Activated naive CD8-positive, alpha-beta T cell treated with anti-CD3 and anti-CD28 coated beads, Interleukin-2, amount 10 ng/mL, durations not matched to agents 7 days and 5 days (primary cell): ENCODE results near the gene ZC3H8. TPM values are rescaled to one million over a fixed set of nuclear protein-coding genes. Genes with fewer than 3 reads are reported as not detected.
"Not testable (repeated sequence)": the region's sequence is repeated elsewhere in the genome, so short reads cannot be mapped to it uniquely, and the experiment has no call there.

Source experiments
- ATAC-seq: fragments of 150-1000 bp; cut with Tn5 transposase; one replicate; pipeline ENCODE4 v1.10.0; 2021; ENCODE audit warnings: low read depth, moderate library complexity
- POLR2A ChIA-PET: fragments of 350-600 bp; sonication (Branson Sonifier 250); formaldehyde crosslinking; loops from one replicate; lab custom pipeline; 2021; ENCODE audit warnings: antibody characterized with exemption; lab: Charles Lee
- DNase-seq: peaks from one replicate; pipeline ENCODE4 v3.0.0; 2021
- H3K27ac Mint-ChIP-seq: one replicate; pipeline ENCODE4 v1.8.0; 2022; ENCODE audit warnings: mild to moderate bottlenecking, mixed read lengths
- H3K27me3 Mint-ChIP-seq: one replicate; pipeline ENCODE4 v1.8.0; 2022; ENCODE audit warnings: mild to moderate bottlenecking, moderate library complexity, mixed read lengths
- H3K36me3 Mint-ChIP-seq: one replicate; pipeline ENCODE4 v1.8.0; 2021; ENCODE audit warnings: mild to moderate bottlenecking, mixed read lengths
- H3K4me1 Mint-ChIP-seq: one replicate; pipeline ENCODE4 v1.8.0; 2021; ENCODE audit warnings: mixed read lengths
- H3K4me3 Mint-ChIP-seq: one replicate; pipeline ENCODE4 v1.8.0; 2022; ENCODE audit warnings: mild to moderate bottlenecking, moderate library complexity, mixed read lengths
- H3K9me3 Mint-ChIP-seq: one replicate; pipeline ENCODE4 v1.8.0; 2021; ENCODE audit warnings: mixed read lengths
- total RNA-seq, 2 experiments: library from RNA; stranded (reverse); gene quantifications; one replicate each; pipeline ENCODE4 v1.2.3, GENCODE V29; 2021

Gene ZC3H8
- total RNA-seq, 2 experiments from 2014 or later: 15.7 to 17.1 TPM

- no peak overlapping the region for H3K4me3 Mint-ChIP-seq
- ATAC-seq: no peak
These were observed 3.6 kb downstream of the ZC3H8 start for GRCh38 chr2:112251271-112251670.

GRCh38 chr2:112244854-112245253, 10.0 kb downstream of the ZC3H8 start:
- peaks cover 1% of the 10 kb centered on the region for H3K4me1 Mint-ChIP-seq
- H3K27me3 Mint-ChIP-seq: no peaks in the 10 kb centered on the region
- no peak overlapping the region for H3K27ac Mint-ChIP-seq
- no peak for DNase-seq
- POLR2A ChIA-PET: no interaction called here
- ATAC-seq: no peak
- peaks cover 2% of the 10 kb centered on the region for H3K9me3 Mint-ChIP-seq
- H3K36me3 Mint-ChIP-seq: peaks cover 39% of the 10 kb centered on the region
- no peak overlapping the region for H3K4me3 Mint-ChIP-seq

More at GRCh38 chr2:112251271-112251670, 3.6 kb downstream of the ZC3H8 start:
- H3K27ac Mint-ChIP-seq: no peak overlapping the region
- peaks cover 12% of the 10 kb centered on the region for H3K4me1 Mint-ChIP-seq
- no peaks in the 10 kb centered on the region for H3K27me3 Mint-ChIP-seq
- DNase-seq: no peak
- H3K36me3 Mint-ChIP-seq: peaks cover 23% of the 10 kb centered on the region
- H3K9me3 Mint-ChIP-seq: peaks cover 1% of the 10 kb centered on the region
- POLR2A ChIA-PET: interaction anchor here (1.1 kb wide), 1 partner anchor 69 kb away, joined by 3 read pairs; no protein-coding TSS in a partner anchor

- Mint-ChIP-seq H3K36me3 (peaks cover 38% of the 10 kb centered on the region), H3K4me1 (peaks cover 1% of the 10 kb centered on the region), H3K27ac (no peak overlapping the region), H3K27me3 (no peaks in the 10 kb centered on the region), H3K4me3 (no peak overlapping the region), H3K9me3 (peaks cover 2% of the 10 kb centered on the region)
- ATAC-seq (no peak), DNase-seq (no peak)
- POLR2A ChIA-PET: no interaction called here
These were observed 11.6 kb downstream of the ZC3H8 start for GRCh38 chr2:112243233-112243632.

DNA sequence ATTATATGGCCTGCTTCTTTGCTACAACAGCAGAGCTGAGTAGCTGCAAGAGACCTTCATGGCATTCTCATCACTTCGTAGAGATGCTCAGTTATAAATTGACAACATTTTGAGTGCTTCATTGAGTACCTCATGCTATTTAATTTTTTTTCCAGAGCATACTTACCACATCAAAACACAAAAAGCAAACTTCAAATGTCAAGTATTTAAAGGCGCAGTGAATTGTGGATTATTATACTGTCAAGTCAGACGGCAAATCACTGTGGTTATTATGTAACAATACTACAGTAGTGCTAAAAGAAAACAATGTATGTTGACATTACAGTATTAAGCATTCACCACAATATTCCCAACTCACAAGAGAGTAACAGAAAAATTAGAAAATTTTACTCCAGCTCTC, 12.5 kb downstream of the ZC3H8 start:
- no peak for ATAC-seq
- Mint-ChIP-seq H3K27ac (no peak overlapping the region), H3K4me1 (peaks cover 1% of the 10 kb centered on the region), H3K27me3 (no peaks in the 10 kb centered on the region), H3K9me3 (peaks cover 2% of the 10 kb centered on the region), H3K36me3 (peaks cover 30% of the 10 kb centered on the region), H3K4me3 (no peak overlapping the region)
- DNase-seq: no peak
- POLR2A ChIA-PET: no interaction called here

- H3K36me3 Mint-ChIP-seq: peaks cover 15% of the 10 kb centered on the region
- POLR2A ChIA-PET: no interaction called here
- no peak overlapping the region for H3K27ac Mint-ChIP-seq
- H3K27me3 Mint-ChIP-seq: no peaks in the 10 kb centered on the region
- DNase-seq (no peak), ATAC-seq (no peak)
- H3K4me3 Mint-ChIP-seq: no peak overlapping the region
- no peaks in the 10 kb centered on the region for H3K9me3 Mint-ChIP-seq
- H3K4me1 Mint-ChIP-seq: peaks cover 1% of the 10 kb centered on the region
These were observed 15.0 kb downstream of the ZC3H8 start for GRCh38 chr2:112239862-112240261.

DNA sequence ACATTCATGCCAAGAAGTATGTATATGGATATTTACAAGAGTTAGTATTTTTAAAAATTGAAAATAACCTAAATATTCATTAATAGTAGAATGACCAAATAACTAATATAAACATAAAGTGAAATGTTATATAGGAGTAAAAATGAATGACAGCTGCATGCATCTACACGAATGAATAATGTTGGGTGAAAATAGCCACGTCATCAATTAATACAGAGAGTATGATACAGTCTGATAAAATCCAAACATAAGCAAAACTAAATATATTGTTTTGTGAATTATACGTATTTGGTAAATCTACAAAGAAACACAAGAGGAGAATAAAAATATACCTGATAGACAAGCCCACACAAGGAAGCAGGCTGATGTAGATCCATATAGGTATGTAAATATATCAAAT, 24.5 kb downstream of the ZC3H8 start:
- Mint-ChIP-seq H3K36me3 (peaks cover 22% of the 10 kb centered on the region), H3K9me3 (no peaks in the 10 kb centered on the region), H3K27ac (no peak overlapping the region), H3K4me3 (no peak overlapping the region), H3K4me1 (no peaks in the 10 kb centered on the region), H3K27me3 (no peaks in the 10 kb centered on the region)
- DNase-seq (no peak), ATAC-seq (no peak)
- POLR2A ChIA-PET: no interaction called here

- H3K4me1 Mint-ChIP-seq: no peaks in the 10 kb centered on the region
- no peaks in the 10 kb centered on the region for H3K27me3 Mint-ChIP-seq
- no peak overlapping the region for H3K4me3 Mint-ChIP-seq
- H3K27ac Mint-ChIP-seq: no peak overlapping the region
- ATAC-seq: no peak
- DNase-seq: no peak
- H3K36me3 Mint-ChIP-seq: peaks cover 27% of the 10 kb centered on the region
- no peaks in the 10 kb centered on the region for H3K9me3 Mint-ChIP-seq
- POLR2A ChIA-PET: no interaction called here
These were observed 25.5 kb downstream of the ZC3H8 start for GRCh38 chr2:112229348-112229747.

- Mint-ChIP-seq H3K9me3 (peaks cover 16% of the 10 kb centered on the region), H3K27me3 (no peaks in the 10 kb centered on the region), H3K27ac (no peak overlapping the region), H3K36me3 (peaks cover 43% of the 10 kb centered on the region), H3K4me3 (no peak overlapping the region), H3K4me1 (peaks cover 3% of the 10 kb centered on the region)
- DNase-seq (no peak), ATAC-seq (no peak)
- POLR2A ChIA-PET: no interaction called here
These were observed 34.0 kb downstream of the ZC3H8 start for GRCh38 chr2:112220831-112221230.

DNA sequence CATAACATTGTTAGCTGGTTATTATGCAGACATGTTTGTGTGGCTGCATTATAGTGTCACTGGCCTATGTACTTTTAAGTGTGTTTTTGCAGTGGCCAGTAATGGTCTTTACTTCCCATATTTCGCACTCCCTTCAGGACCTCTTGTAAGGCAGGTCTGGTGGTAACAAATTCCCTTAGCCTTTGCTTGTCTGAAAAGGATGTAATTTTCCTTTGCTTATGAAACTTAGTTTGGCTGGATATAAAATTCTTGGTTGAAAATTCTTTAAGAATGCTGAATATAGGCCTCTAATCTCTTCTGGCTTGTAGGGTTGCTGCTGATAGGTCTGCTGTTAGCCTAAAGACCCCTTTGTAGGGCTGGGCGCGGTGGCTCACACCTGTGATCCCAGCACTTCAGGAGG, 34.7 kb downstream of the ZC3H8 start:
- Mint-ChIP-seq H3K4me3 (no peak overlapping the region), H3K27ac (no peak overlapping the region), H3K27me3 (no peaks in the 10 kb centered on the region), H3K4me1 (peaks cover 3% of the 10 kb centered on the region), H3K36me3 (peaks cover 45% of the 10 kb centered on the region), H3K9me3 (peaks cover 16% of the 10 kb centered on the region)
- no peak for DNase-seq
- ATAC-seq: no peak
- POLR2A ChIA-PET: no interaction called here

DNA sequence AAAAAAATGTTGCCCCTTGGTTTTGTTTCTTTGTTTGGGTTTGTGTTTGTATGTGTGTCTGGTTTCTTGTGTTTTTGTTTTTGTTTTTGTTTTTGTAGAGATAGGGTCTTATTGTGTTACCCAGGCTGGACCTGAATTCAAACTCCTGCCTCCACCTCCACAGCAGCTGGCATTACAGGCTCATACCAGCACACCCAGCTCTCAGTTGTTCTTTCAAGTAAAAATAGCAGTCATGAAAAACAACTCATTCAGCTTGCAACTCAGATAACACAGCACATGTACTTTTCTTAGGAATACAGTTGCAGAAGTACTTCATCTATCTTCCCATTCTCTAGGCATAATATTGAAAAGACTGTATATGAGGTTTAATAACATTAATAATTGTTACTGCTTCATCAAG, 37.0 kb downstream of the ZC3H8 start:
- Mint-ChIP-seq H3K4me1 (peaks cover 3% of the 10 kb centered on the region), H3K27me3 (no peaks in the 10 kb centered on the region), H3K27ac (no peak overlapping the region), H3K9me3 (peaks cover 18% of the 10 kb centered on the region), H3K4me3 (no peak overlapping the region), H3K36me3 (peaks cover 49% of the 10 kb centered on the region)
- DNase-seq (no peak), ATAC-seq (no peak)
- POLR2A ChIA-PET: no interaction called here

DNA sequence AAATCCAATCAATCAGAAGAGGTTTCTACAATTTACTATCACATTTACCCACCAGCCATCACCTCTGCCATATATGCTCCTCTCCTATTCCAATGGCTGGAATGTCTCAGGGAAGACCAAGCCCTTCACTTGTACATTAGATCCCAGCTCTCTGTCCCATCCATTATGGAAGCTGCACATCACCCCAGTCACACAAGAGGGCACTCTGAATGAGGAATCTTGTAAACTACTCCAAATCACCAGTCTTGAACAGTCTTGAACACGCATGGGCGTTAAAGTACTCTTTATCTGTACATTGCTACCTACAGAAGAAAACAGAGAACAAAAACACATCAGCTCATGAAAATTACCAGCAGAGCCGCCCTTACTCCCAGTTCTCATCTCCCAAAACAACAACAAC, 38.7 kb downstream of the ZC3H8 start:
- Mint-ChIP-seq H3K27ac (no peak overlapping the region), H3K9me3 (peaks cover 10% of the 10 kb centered on the region), H3K4me3 (no peak overlapping the region), H3K4me1 (peaks cover 3% of the 10 kb centered on the region), H3K27me3 (no peaks in the 10 kb centered on the region), H3K36me3 (peaks cover 43% of the 10 kb centered on the region)
- DNase-seq (no peak), ATAC-seq (no peak)
- POLR2A ChIA-PET: no interaction called here

DNA sequence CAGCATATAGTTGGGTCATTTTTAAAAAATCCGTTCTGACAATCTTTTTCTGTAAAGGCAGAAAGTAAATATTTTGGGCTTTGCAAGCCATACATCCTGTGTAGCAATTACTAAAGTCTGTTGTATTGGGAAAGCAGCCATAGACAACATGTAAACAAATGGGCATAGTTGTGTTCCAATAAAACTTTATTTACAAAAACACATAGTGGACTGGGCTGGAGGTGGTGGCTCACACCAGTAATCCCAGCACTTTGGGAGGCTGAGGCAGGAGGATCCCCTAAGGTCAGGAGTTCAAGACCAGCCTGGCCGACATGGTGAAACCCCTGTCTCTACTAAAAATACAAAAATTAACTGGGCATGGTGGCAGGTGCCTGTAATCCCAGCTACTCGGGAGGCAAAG, 46.9 kb downstream of the ZC3H8 start:
- H3K27me3 Mint-ChIP-seq, H3K27ac Mint-ChIP-seq, H3K4me1 Mint-ChIP-seq, DNase-seq, ATAC-seq, POLR2A ChIA-PET, H3K4me3 Mint-ChIP-seq: not testable (repeated sequence)
- peaks cover 36% of the 10 kb centered on the region for H3K36me3 Mint-ChIP-seq
- H3K9me3 Mint-ChIP-seq: peaks cover 18% of the 10 kb centered on the region

DNA sequence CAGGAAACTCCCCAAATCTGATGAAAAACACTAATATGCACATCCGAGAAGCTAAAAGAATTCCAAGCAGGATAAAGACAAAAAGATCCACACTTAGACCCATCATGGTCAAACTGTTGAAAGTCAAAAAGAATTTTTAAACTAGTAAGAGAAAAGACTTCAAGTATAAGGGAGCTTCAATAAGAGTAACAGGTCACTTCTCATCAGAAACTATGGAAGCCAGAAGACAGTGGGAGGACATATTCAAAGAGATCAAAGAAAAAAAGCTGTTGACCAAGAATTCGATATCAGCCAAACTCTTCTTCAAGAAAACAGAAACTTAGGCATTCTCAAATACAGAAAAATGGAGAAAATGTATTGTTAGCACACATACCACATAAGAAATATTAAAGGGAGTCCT, 50.4 kb downstream of the ZC3H8 start:
- DNase-seq (no peak), ATAC-seq (no peak)
- Mint-ChIP-seq H3K36me3 (peaks cover 19% of the 10 kb centered on the region), H3K27me3 (peaks cover 2% of the 10 kb centered on the region), H3K9me3 (peaks cover 19% of the 10 kb centered on the region), H3K4me1 (no peaks in the 10 kb centered on the region), H3K27ac (no peak overlapping the region), H3K4me3 (no peak overlapping the region)
- POLR2A ChIA-PET: interaction anchor here (0.6 to 1.2 kb wide), 2 partner anchors 17 to 433 kb away, joined by 3 read pairs; no protein-coding TSS in a partner anchor

- Mint-ChIP-seq H3K4me3 (no peak overlapping the region), H3K9me3 (peaks cover 16% of the 10 kb centered on the region), H3K4me1 (no peaks in the 10 kb centered on the region), H3K27ac (no peak overlapping the region), H3K36me3 (peaks cover 18% of the 10 kb centered on the region), H3K27me3 (no peaks in the 10 kb centered on the region)
- ATAC-seq (no peak), DNase-seq (no peak)
- POLR2A ChIA-PET: no interaction called here
These were observed 53.0 kb downstream of the ZC3H8 start for GRCh38 chr2:112201696-112202430.
